ENCODE results near the gene STK32C.

STK32C gene

DNA sequence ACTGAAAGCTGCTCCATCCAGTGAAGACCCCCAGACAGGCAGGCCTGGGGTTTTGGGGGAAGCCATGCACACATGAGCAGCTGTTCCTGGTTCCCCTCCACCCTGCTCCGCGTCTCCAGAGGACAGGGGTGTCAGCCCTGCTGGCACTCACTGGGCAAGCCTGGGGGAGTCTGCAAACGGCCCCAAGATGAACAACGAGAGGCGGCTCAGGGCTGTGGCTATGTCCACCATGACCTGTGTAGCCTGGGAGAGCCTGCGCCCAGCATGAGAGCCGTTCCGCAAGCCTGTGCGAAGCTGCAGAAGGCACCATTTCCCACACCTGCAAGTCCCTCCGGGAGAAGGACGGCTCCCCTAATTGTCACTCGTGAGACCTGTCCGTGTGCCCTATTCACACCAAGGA, 61.5 kb downstream of the STK32C start:
- Mint-ChIP-seq H3K4me1 (peaks cover 22% of the 10 kb centered on the region), H3K36me3 (ENCODE audit: low read depth) (no peaks in the 10 kb centered on the region), H3K27me3 (ENCODE audit: low read depth, poor library complexity) (peaks cover 5% of the 10 kb centered on the region), H3K27ac (no peak overlapping the region), H3K4me3 (no peak overlapping the region), H3K9me3 (no peaks in the 10 kb centered on the region)
- TF ChIP-seq, protein P1, sequence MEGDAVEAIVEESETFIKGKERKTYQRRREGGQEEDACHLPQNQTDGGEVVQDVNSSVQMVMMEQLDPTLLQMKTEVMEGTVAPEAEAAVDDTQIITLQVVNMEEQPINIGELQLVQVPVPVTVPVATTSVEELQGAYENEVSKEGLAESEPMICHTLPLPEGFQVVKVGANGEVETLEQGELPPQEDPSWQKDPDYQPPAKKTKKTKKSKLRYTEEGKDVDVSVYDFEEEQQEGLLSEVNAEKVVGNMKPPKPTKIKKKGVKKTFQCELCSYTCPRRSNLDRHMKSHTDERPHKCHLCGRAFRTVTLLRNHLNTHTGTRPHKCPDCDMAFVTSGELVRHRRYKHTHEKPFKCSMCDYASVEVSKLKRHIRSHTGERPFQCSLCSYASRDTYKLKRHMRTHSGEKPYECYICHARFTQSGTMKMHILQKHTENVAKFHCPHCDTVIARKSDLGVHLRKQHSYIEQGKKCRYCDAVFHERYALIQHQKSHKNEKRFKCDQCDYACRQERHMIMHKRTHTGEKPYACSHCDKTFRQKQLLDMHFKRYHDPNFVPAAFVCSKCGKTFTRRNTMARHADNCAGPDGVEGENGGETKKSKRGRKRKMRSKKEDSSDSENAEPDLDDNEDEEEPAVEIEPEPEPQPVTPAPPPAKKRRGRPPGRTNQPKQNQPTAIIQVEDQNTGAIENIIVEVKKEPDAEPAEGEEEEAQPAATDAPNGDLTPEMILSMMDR (IDR thresholded peaks at IDR 0.05) = no peak
- no peak for DNase-seq

DNA sequence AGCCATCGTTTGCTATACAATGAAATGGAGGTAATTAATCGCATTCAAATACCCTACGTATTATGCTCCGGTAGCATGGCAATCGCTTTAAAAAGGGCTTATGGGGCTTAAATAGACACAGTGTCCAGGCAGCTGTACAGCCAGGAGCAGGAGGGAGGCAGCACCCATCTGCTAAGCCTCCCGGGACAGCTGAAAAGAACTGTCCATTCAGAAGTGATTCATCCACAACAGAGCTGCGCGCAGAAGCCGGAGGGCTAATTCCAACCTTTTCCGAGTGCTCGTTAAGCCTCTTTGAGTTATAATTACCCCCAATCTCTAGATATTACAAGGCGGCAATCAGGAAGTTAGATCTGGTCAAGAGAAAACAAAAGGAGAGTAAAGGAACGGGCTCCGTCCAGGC, 62.7 kb downstream of the STK32C start:
- H3K4me1 Mint-ChIP-seq = peaks cover 27% of the 10 kb centered on the region
- no peaks in the 10 kb centered on the region for H3K36me3 Mint-ChIP-seq (ENCODE audit: low read depth)
- no peaks in the 10 kb centered on the region for H3K9me3 Mint-ChIP-seq
- H3K27me3 Mint-ChIP-seq (ENCODE audit: low read depth, poor library complexity) = peaks cover 5% of the 10 kb centered on the region
- no peak for DNase-seq
- TF ChIP-seq, protein P1 (IDR thresholded peaks at IDR 0.05) = no peak
- H3K4me3 Mint-ChIP-seq = no peak overlapping the region
- H3K27ac Mint-ChIP-seq = no peak overlapping the region

DNA sequence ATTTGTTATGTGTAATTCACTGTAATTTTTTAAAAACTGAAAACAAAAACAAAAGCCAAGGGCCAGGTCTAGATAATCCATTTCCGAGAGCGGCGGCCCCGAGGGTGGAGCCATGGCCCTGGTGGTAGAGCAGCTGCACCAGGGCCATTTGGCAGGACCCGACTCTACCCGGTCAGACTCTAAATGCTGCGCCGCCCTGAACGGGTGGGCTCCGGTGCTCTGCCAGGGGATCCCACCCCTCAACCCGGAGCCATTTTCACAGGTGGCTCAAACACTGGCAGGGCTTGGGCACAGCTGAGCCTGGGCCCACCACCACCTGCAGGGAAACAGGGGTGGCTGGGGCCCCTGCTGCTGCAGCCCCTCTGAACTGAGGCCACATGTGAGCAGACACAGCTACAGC, 64.1 kb downstream of the STK32C start:
- H3K4me3 Mint-ChIP-seq = no peak overlapping the region

DNA sequence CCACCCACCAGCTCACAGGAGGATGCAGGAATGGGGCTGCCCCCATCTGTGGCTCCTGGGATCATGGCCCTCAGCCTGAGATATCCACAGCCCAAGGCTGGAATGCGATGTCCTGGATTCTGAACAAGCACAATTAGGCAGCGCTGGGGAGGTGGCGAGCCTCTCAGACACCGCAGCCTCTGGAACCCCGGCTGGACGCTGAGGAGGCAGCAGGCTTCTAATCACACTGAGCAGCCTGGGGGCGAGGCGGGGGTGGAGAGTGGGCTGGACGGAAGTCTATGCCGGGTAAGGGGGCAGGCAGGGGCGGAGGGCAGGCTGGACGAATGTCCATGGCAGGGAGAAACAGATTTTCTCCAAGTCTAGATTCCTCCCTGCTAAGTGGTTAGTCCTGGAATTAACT, 64.6 kb downstream of the STK32C start:
- H3K4me1 Mint-ChIP-seq = peaks cover 39% of the 10 kb centered on the region

More for the DNA sequence above, 64.1 kb downstream of the STK32C start:
- DNase-seq = no peak
- TF ChIP-seq, protein P1 (IDR thresholded peaks at IDR 0.05) = no peak
- H3K9me3 Mint-ChIP-seq = no peaks in the 10 kb centered on the region
- peaks cover 34% of the 10 kb centered on the region for H3K4me1 Mint-ChIP-seq
- H3K27ac Mint-ChIP-seq = no peak overlapping the region
- no peaks in the 10 kb centered on the region for H3K36me3 Mint-ChIP-seq (ENCODE audit: low read depth)
- H3K27me3 Mint-ChIP-seq (ENCODE audit: low read depth, poor library complexity) = peaks cover 8% of the 10 kb centered on the region

DNA sequence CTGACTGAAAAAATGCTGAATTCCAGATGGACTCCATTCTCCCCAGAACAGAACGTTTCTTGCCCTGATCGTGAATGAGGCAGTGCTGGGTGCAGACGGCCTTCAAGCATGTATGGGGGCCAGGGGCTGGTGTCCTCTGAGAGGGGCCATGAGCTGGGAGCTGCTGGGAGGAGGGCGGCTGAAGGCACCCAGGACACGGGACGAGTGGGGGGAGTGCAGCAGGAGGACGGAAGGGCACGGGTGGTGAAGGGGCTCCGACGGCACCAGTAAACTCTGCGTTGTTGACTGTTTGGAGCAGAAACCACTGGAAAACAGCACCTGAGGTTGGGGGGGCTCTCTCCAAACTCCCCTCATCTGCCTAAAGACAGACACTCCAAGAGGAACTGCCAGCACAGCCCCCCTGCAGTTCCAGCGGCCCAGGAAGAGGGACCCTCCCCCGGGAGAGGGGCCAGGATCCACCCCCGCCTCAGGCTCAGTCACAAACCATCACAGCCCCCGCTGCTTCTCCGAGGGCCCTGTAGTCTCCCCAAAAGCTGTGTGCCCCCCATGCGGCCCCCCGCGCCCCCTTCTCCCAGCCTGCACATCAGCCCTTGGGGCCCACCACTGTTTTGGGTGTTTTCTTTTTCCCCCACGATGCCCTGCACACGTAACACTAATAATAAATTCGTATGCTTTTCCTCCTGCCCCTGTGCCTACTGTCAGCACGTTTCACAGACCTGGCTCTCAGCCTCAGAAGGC, 65.5 kb downstream of the STK32C start:
- Mint-ChIP-seq H3K36me3 (ENCODE audit: low read depth) (no peaks in the 10 kb centered on the region), H3K4me3 (no peak overlapping the region), H3K27ac (no peak overlapping the region), H3K4me1 (peaks cover 42% of the 10 kb centered on the region), H3K9me3 (no peaks in the 10 kb centered on the region), H3K27me3 (ENCODE audit: low read depth, poor library complexity) (peaks cover 5% of the 10 kb centered on the region)
- DNase-seq = no peak
- TF ChIP-seq, protein P1 (IDR thresholded peaks at IDR 0.05) = no peak

More for the DNA sequence above, 64.6 kb downstream of the STK32C start:
- Mint-ChIP-seq H3K4me3 (no peak overlapping the region), H3K9me3 (no peaks in the 10 kb centered on the region), H3K27ac (no peak overlapping the region), H3K36me3 (ENCODE audit: low read depth) (no peaks in the 10 kb centered on the region), H3K27me3 (ENCODE audit: low read depth, poor library complexity) (peaks cover 8% of the 10 kb centered on the region)
- no peak for DNase-seq
- TF ChIP-seq, protein P1 (IDR thresholded peaks at IDR 0.05) = no peak

DNA sequence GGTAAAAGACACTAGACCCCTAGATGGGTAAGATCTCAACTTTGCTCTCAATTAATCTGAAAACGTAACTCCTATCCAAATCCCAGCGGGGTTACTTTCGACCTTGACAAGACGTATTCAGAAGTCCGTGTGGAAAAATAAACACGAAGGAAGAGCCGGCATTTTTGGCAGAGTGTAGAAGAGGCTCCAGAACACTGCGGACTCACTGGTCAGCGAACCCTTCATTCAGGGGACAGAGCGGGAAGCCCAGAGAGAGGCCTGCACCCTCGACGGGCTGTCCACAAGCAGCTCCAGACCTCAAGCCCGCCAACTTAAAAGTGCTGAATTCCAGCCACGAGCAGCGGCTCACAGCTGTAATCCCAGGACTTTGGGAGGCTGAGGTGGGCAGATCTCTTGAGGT, 66.3 kb downstream of the STK32C start:
- Mint-ChIP-seq H3K9me3 (no peaks in the 10 kb centered on the region), H3K4me1 (peaks cover 42% of the 10 kb centered on the region), H3K36me3 (ENCODE audit: low read depth) (no peaks in the 10 kb centered on the region), H3K4me3 (no peak overlapping the region), H3K27ac (peak overlapping the region; percentile 47), H3K27me3 (ENCODE audit: low read depth, poor library complexity) (peaks cover 2% of the 10 kb centered on the region)
- DNase-seq = no peak
- TF ChIP-seq, protein P1 (IDR thresholded peaks at IDR 0.05) = no peak

All from nephron progenitor cell (in vitro differentiated cells).